IMR-90 (cell line): ENCODE measurements around the gene NOS1AP. TPM values are rescaled to one million over a fixed set of nuclear protein-coding genes. Genes with fewer than 3 reads are reported as not detected.

Experiments
- ATAC-seq: fragments of 200-7000 bp; cut with Tn5 transposase; 2 replicates; pipeline ENCODE4 v1.9.1; 2020; ENCODE audit warnings: low read depth, mild to moderate bottlenecking, moderate library complexity
- BruUV-seq: library from RNA; stranded (reverse); fragments of 400-500 nt; replicated peaks from 2 replicates; lab custom pipeline; 2021; lab: Mats Ljungman, UMichigan
- CTCF ChIA-PET: fragments of 300-600 bp; formaldehyde crosslinking; extraction: SDS; loops from one replicate; lab custom pipeline; 2021; ENCODE audit warnings: antibody characterized with exemption; lab: Yijun Ruan, JAX
- POLR2A ChIA-PET: fragments of 300-600 bp; sonication (Branson Sonifier 250); formaldehyde crosslinking; loops from one replicate; lab custom pipeline; 2022; ENCODE audit warnings: antibody characterized with exemption; ENCODE audit not compliant: unreplicated experiment; lab: Charles Lee
- DNase-seq: peaks from one replicate; pipeline ENCODE4 v3.0.0; 2013
- H2AFZ ChIP-seq: replicated peaks from 2 replicates; pipeline ENCODE3; 2013; ENCODE audit warnings: low read length, mild to moderate bottlenecking; ENCODE audit not compliant: poor library complexity
- H2AK5ac ChIP-seq: 2 replicates; pipeline ENCODE4 v1.6.1; 2013; ENCODE audit warnings: low read depth, low read length, inconsistent platforms
- H2AK9ac ChIP-seq: replicated peaks from 2 replicates; pipeline ENCODE3; 2013; ENCODE audit warnings: mild to moderate bottlenecking, low read depth, low read length, moderate library complexity; ENCODE audit not compliant: poor library complexity
- H2BK120ac ChIP-seq: 2 replicates; pipeline ENCODE4 v1.6.1; 2013; ENCODE audit warnings: low read depth, low read length, inconsistent platforms
- H2BK15ac ChIP-seq: 3 replicates; pipeline ENCODE4 v1.6.1; 2013; ENCODE audit warnings: low read depth, low read length, inconsistent platforms
- H2BK20ac ChIP-seq: 2 replicates; pipeline ENCODE4 v1.6.1; 2013; ENCODE audit warnings: low read depth, mild to moderate bottlenecking, inconsistent platforms, low read length, moderate library complexity
- H2BK5ac ChIP-seq: 2 replicates; pipeline ENCODE4 v1.6.1; 2013; ENCODE audit warnings: mild to moderate bottlenecking, low read depth, low read length, inconsistent platforms; ENCODE audit not compliant: poor library complexity, severe bottlenecking
- H3K14ac ChIP-seq: replicated peaks from 2 replicates; pipeline ENCODE4 v1.6.1; 2013; ENCODE audit warnings: low read depth, low read length, inconsistent platforms
- H3K18ac ChIP-seq: 2 replicates; pipeline ENCODE4 v1.6.1; 2013; ENCODE audit warnings: low read depth, low read length, control low read depth
- H3K23ac ChIP-seq: 2 replicates; pipeline ENCODE4 v1.6.1; 2013; ENCODE audit warnings: low read depth, low read length, inconsistent platforms
- H3K27ac ChIP-seq: 2 replicates; pipeline ENCODE4 v1.5.1; 2013; ENCODE audit warnings: mild to moderate bottlenecking, control low read depth, low read length; ENCODE audit not compliant: insufficient read depth
- H3K27me3 ChIP-seq: 2 replicates; pipeline ENCODE4 v1.6.1; 2013; ENCODE audit warnings: low read length; ENCODE audit not compliant: control insufficient read depth, insufficient read depth
- H3K36me3 ChIP-seq: 2 replicates; pipeline ENCODE4 v1.6.1; 2013; ENCODE audit warnings: low read length, mixed read lengths; ENCODE audit not compliant: control insufficient read depth, insufficient read depth
- H3K4ac ChIP-seq: 2 replicates; pipeline ENCODE4 v1.6.1; 2013; ENCODE audit warnings: low read depth, low read length, inconsistent platforms
- H3K4me1 ChIP-seq: 2 replicates; pipeline ENCODE4 v1.6.1; 2013; ENCODE audit warnings: low read length, mixed read lengths; ENCODE audit not compliant: control insufficient read depth, insufficient read depth
- H3K4me2 ChIP-seq: 2 replicates; pipeline ENCODE4 v1.6.1; 2013; ENCODE audit warnings: low read depth, mild to moderate bottlenecking, control low read depth, low read length, moderate library complexity
- H3K4me3 ChIP-seq: 2 replicates; pipeline ENCODE4 v1.5.1; 2013; ENCODE audit warnings: low read depth, mild to moderate bottlenecking, control low read depth, low read length, moderate library complexity; ENCODE audit not compliant: insufficient read depth
- H3K56ac ChIP-seq: 2 replicates; pipeline ENCODE4 v1.6.1; 2013; ENCODE audit warnings: low read length, inconsistent platforms; ENCODE audit not compliant: insufficient read depth; ENCODE audit errors: extremely low read depth
- H3K79me1 ChIP-seq, 2 experiments: 2 replicates each; pipeline ENCODE4 v1.6.1; 2013; ENCODE audit warnings: low read length in 2 of 2, inconsistent platforms in 1 of 2, low read depth in 1 of 2
- H3K9ac ChIP-seq: 2 replicates; pipeline ENCODE4 v1.6.1; 2013; ENCODE audit warnings: low read depth, low read length, control low read depth
- H3K9me1 ChIP-seq: 2 replicates; pipeline ENCODE4 v1.6.1; 2013; ENCODE audit warnings: low read length, inconsistent platforms; ENCODE audit not compliant: insufficient read depth
- H3K9me3 ChIP-seq: 2 replicates; pipeline ENCODE4 v1.6.1; 2013; ENCODE audit warnings: low read length; ENCODE audit not compliant: control insufficient read depth, insufficient read depth
- H4K20me1 ChIP-seq: 2 replicates; pipeline ENCODE4 v1.6.1; 2013; ENCODE audit warnings: low read length, inconsistent platforms; ENCODE audit not compliant: insufficient read depth
- H4K5ac ChIP-seq: 2 replicates; pipeline ENCODE4 v1.6.1; 2013; ENCODE audit warnings: mild to moderate bottlenecking, low read depth, low read length, control low read depth
- H4K8ac ChIP-seq, 2 experiments: 2 replicates each; pipeline ENCODE4 v1.6.1; 2013; ENCODE audit warnings: low read depth in 2 of 2, low read length in 2 of 2, control low read depth in 1 of 2, inconsistent platforms in 1 of 2
- H4K91ac ChIP-seq: 2 replicates; pipeline ENCODE4 v1.6.1; 2013; ENCODE audit warnings: low read depth, low read length, inconsistent platforms; ENCODE audit not compliant: insufficient read depth
- BHLHE40 ChIP-seq: fragments of 150-350 bp; IDR thresholded peaks from 2 replicates; pipeline ENCODE4 v1.6.1; 2016; ENCODE audit warnings: mild to moderate bottlenecking, low read depth, low read length
- CEBPB ChIP-seq: IDR thresholded peaks from 2 replicates; pipeline ENCODE4 v1.6.1; 2012; ENCODE audit warnings: low read depth, low read length, improper control_type of control experiment
- CHD1 ChIP-seq: IDR thresholded peaks from 2 replicates; pipeline ENCODE4 v1.6.1; 2012; ENCODE audit warnings: low read depth, low read length, improper control_type of control experiment
- CTCF ChIP-seq: conservative IDR thresholded peaks from 2 replicates; pipeline ENCODE4 v1.5.1; 2012; ENCODE audit warnings: mild to moderate bottlenecking, low read depth, low read length, improper control_type of control experiment
- ELK1 ChIP-seq: fragments of 150-350 bp; IDR thresholded peaks from 2 replicates; pipeline ENCODE4 v1.6.1; 2016; ENCODE audit warnings: low read depth, mild to moderate bottlenecking, low read length, moderate library complexity, borderline replicate concordance
- FOS ChIP-seq: fragments of 150-350 bp; IDR thresholded peaks from 2 replicates; pipeline ENCODE4 v1.6.1; 2016; ENCODE audit warnings: low read depth, low read length
- MAFK ChIP-seq: IDR thresholded peaks from 2 replicates; pipeline ENCODE4 v1.6.1; 2012; ENCODE audit warnings: low read depth, low read length, improper control_type of control experiment
- MAZ ChIP-seq: IDR thresholded peaks from 2 replicates; pipeline ENCODE4 v1.6.1; 2012; ENCODE audit warnings: low read depth, mild to moderate bottlenecking, low read length, improper control_type of control experiment, moderate library complexity, borderline replicate concordance
- MXI1 ChIP-seq: IDR thresholded peaks from 2 replicates; pipeline ENCODE4 v1.6.1; 2012; ENCODE audit warnings: low read depth, mild to moderate bottlenecking, low read length, moderate library complexity, borderline replicate concordance
- NFE2L2 ChIP-seq: fragments of 150-350 bp; IDR thresholded peaks from 2 replicates; pipeline ENCODE4 v1.6.1; 2016; ENCODE audit warnings: low read depth, mild to moderate bottlenecking, low read length
- POLR2A ChIP-seq: IDR thresholded peaks from 2 replicates; pipeline ENCODE4 v1.6.1; 2012; ENCODE audit warnings: mild to moderate bottlenecking, low read depth, low read length
- RAD21 ChIP-seq: IDR thresholded peaks from 2 replicates; pipeline ENCODE4 v1.6.1; 2012; ENCODE audit warnings: low read length, improper control_type of control experiment
- RCOR1 ChIP-seq: IDR thresholded peaks from 2 replicates; pipeline ENCODE4 v1.6.1; 2012; ENCODE audit warnings: mild to moderate bottlenecking, low read length, improper control_type of control experiment; ENCODE audit not compliant: insufficient replicate concordance
- RFX5 ChIP-seq: IDR thresholded peaks from 2 replicates; pipeline ENCODE4 v1.8.0; 2012; ENCODE audit warnings: low read depth, mild to moderate bottlenecking, low read length, moderate library complexity
- SMC3 ChIP-seq: fragments of 150-350 bp; IDR thresholded peaks from 2 replicates; pipeline ENCODE4 v1.6.1; 2016; ENCODE audit warnings: low read depth, mild to moderate bottlenecking, antibody characterized with exemption, low read length, moderate library complexity
- USF2 ChIP-seq: fragments of 150-350 bp; IDR thresholded peaks from 2 replicates; pipeline ENCODE4 v1.6.1; 2017; ENCODE audit warnings: mild to moderate bottlenecking, antibody characterized with exemption, low read length, low read depth
- WGBS, 2 experiments: methylation state at CpG; one replicate each; pipeline versions ENCODE4 v1.1.5 to v1.1.7; 2013; ENCODE audit warnings: missing lambda C conversion rate in 2 of 2; ENCODE audit not compliant: insufficient read length in 1 of 2; ENCODE audit errors: extremely low coverage in 2 of 2; 5-methylcytosine and 5-hydroxymethylcytosine counted together
- dilution Hi-C: fragments of 300-500 bp; cut with HindIII; formaldehyde crosslinking; loops from one replicate; pipeline ENCODE4 v1.14.3; 2018; ENCODE audit warnings: low sequenced_read_pairs; ENCODE audit not compliant: unreplicated experiment
- in situ Hi-C: fragments of 300-500 bp; cut with MboI; formaldehyde crosslinking; loops from 3 replicates; pipeline ENCODE4 v1.14.3; 2019; ENCODE audit warnings: low sequenced_read_pairs, inconsistent platforms, mixed read lengths
- intact Hi-C: fragments of 100-400 bp; cut with micrococcal nuclease; formaldehyde crosslinking; loops from 2 replicates; pipeline ENCODE4 v1.10.0; 2022
- polyA plus RNA-seq, 3 experiments: library from polyadenylated mRNA; depleted of rRNA; stranded (reverse); fragments of >200 nt; gene quantifications; 2 replicates each; pipeline ENCODE4 v1.2.3, GENCODE V29; 2012; ENCODE audit warnings: low replicate concordance in 1 of 3
- total RNA-seq: library from RNA; depleted of rRNA; stranded (reverse); fragments of >200 nt; gene quantifications from 2 replicates; pipeline ENCODE4 v1.2.3, GENCODE V29; 2012

The NOS1AP gene
- total and polyA plus RNA-seq, 2 of the 4 experiments (the other 2 are of a cell fraction): 0.18 to 0.19 TPM

- H4K20me1 ChIP-seq: no peaks in the 10 kb centered on the region
- H4K8ac ChIP-seq: no peak overlapping the region
- CTCF ChIA-PET: interaction anchor here (1.0 kb wide), 1 partner anchor 44 kb away, joined by 4 read pairs; no protein-coding TSS in a partner anchor
- DNase-seq (no peak), ATAC-seq (no peak)
- dilution Hi-C loops: no loop called here
- no peak overlapping the region for H3K56ac ChIP-seq
- H2BK20ac ChIP-seq: no peak overlapping the region
- H3K27ac ChIP-seq: no peak overlapping the region
- no peak overlapping the region for H2AK5ac ChIP-seq
- no peak overlapping the region for H3K18ac ChIP-seq
- H3K4me1 ChIP-seq: no peaks in the 10 kb centered on the region
- no peaks in the 10 kb centered on the region for H3K79me1 ChIP-seq
- H3K36me3 ChIP-seq: no peaks in the 10 kb centered on the region
- TF ChIP-seq ELK1 (no peak), FOS (no peak), SMC3 (no peak), MXI1 (no peak), RCOR1 (no peak), RAD21 (no peak), MAFK (no peak), CTCF (no peak), POLR2A (no peak), CHD1 (no peak), NFE2L2 (no peak), CEBPB (no peak), BHLHE40 (no peak), MAZ (no peak), RFX5 (no peak), USF2 (no peak)
- H2BK120ac ChIP-seq: no peak overlapping the region
- no peak overlapping the region for H3K9ac ChIP-seq
- no peak overlapping the region for H3K14ac ChIP-seq
- no peak overlapping the region for H2AFZ ChIP-seq
- no peak overlapping the region for H3K23ac ChIP-seq
- BruUV-seq: no TSS peak
- in situ Hi-C loops: loop anchor here (25.0 kb wide), 1 partner anchor 445 kb away; no protein-coding TSS in a partner anchor
- no peak overlapping the region for H3K4me3 ChIP-seq
- H3K4me2 ChIP-seq: no peak overlapping the region
- intact Hi-C loops: no loop called here
- H3K4ac ChIP-seq: no peak overlapping the region
- no peak overlapping the region for H2AK9ac ChIP-seq
- no peak overlapping the region for H4K5ac ChIP-seq
- no peaks in the 10 kb centered on the region for H3K9me1 ChIP-seq
- no peak overlapping the region for H2BK5ac ChIP-seq
- no peaks in the 10 kb centered on the region for H3K9me3 ChIP-seq
- WGBS, 2 experiments: no CpG with 5 or more reads among the region's 3 CpGs
- no peak overlapping the region for H2BK15ac ChIP-seq
- H3K27me3 ChIP-seq: peaks cover 7% of the 10 kb centered on the region
- H4K91ac ChIP-seq: no peak overlapping the region
- POLR2A ChIA-PET: no interaction called here
Observed at GRCh38 chr1:162232034-162232711, 162.7 kb downstream of the NOS1AP start.
